Measurements from ENCODE around the gene CUEDC2. TPM values are rescaled to one million over a fixed set of nuclear protein-coding genes. Genes with fewer than 3 reads are reported as not detected.

Gene CUEDC2
- total and polyA plus RNA-seq, 10 of the 15 experiments (the other 5 are each of a cell fraction or from before 2014, with no cell fraction given), result 20.4 to 121 (median 75.0) TPM

DNA sequence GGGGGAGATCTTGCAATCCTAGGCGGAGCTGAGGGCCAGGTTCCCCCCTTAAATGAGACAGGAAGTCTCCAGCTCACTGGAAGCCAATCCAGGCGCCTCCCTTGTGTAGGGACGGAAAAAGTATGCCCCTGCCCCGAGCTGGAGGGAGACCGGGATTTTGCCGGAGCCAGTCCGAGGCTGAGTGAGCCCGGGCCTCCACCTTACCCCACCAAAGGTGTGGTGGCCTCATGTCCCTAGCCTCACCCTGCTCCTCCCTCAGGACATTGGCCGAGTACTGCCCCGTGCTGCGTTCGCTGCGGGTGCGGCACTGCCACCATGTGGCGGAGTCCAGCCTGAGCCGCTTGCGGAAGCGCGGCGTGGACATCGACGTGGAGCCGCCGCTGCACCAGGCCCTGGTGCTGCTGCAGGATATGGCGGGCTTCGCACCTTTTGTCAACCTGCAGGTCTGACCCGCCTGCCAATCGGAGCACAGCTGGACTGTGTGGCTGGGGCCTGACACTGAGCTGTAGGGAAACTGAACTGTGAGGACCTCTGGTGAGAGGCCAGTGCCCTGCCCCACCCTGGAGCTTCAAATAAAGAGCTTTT, 9.7 kb downstream of the CUEDC2 start (continued):
- TF ChIP-seq, protein P1, sequence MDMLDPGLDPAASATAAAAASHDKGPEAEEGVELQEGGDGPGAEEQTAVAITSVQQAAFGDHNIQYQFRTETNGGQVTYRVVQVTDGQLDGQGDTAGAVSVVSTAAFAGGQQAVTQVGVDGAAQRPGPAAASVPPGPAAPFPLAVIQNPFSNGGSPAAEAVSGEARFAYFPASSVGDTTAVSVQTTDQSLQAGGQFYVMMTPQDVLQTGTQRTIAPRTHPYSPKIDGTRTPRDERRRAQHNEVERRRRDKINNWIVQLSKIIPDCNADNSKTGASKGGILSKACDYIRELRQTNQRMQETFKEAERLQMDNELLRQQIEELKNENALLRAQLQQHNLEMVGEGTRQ (IDR thresholded peaks at IDR 0.05; ENCODE audit: borderline replicate concordance, low read depth, low read length), result no peak
- TF ChIP-seq SMC3 (IDR thresholded peaks at IDR 0.05; ENCODE audit: borderline replicate concordance, low read length) (peak; percentile 58), LARP7 (IDR thresholded peaks at IDR 0.05) (no peak), RB1 (IDR thresholded peaks at IDR 0.05; ENCODE audit: borderline replicate concordance) (no peak), SMARCA5 (IDR thresholded peaks at IDR 0.05) (peak; percentile 69; the same call in 1 of the 2 replicates), FOS (IDR thresholded peaks at IDR 0.05; ENCODE audit: borderline replicate concordance, extremely low read depth, insufficient read length) (no peak), ZNF274 (IDR thresholded peaks at IDR 0.05; ENCODE audit: insufficient read depth, insufficient read length) (no peak), EP300 (IDR thresholded peaks at IDR 0.05; ENCODE audit: borderline replicate concordance in 1 of 2, control insufficient read depth in 1 of 2, low read depth in 2 of 2, low read length in 2 of 2) (no peak)
- TF ChIP-seq, protein P2, sequence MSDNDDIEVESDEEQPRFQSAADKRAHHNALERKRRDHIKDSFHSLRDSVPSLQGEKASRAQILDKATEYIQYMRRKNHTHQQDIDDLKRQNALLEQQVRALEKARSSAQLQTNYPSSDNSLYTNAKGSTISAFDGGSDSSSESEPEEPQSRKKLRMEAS (IDR thresholded peaks at IDR 0.05; ENCODE audit: low read depth, low read length), result peak; percentile 56; the same call in 1 of the 2 replicates
- TF ChIP-seq, protein P3, sequence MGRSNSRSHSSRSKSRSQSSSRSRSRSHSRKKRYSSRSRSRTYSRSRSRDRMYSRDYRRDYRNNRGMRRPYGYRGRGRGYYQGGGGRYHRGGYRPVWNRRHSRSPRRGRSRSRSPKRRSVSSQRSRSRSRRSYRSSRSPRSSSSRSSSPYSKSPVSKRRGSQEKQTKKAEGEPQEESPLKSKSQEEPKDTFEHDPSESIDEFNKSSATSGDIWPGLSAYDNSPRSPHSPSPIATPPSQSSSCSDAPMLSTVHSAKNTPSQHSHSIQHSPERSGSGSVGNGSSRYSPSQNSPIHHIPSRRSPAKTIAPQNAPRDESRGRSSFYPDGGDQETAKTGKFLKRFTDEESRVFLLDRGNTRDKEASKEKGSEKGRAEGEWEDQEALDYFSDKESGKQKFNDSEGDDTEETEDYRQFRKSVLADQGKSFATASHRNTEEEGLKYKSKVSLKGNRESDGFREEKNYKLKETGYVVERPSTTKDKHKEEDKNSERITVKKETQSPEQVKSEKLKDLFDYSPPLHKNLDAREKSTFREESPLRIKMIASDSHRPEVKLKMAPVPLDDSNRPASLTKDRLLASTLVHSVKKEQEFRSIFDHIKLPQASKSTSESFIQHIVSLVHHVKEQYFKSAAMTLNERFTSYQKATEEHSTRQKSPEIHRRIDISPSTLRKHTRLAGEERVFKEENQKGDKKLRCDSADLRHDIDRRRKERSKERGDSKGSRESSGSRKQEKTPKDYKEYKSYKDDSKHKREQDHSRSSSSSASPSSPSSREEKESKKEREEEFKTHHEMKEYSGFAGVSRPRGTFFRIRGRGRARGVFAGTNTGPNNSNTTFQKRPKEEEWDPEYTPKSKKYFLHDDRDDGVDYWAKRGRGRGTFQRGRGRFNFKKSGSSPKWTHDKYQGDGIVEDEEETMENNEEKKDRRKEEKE (IDR thresholded peaks at IDR 0.05), result no peak
- TF ChIP-seq, protein P4, sequence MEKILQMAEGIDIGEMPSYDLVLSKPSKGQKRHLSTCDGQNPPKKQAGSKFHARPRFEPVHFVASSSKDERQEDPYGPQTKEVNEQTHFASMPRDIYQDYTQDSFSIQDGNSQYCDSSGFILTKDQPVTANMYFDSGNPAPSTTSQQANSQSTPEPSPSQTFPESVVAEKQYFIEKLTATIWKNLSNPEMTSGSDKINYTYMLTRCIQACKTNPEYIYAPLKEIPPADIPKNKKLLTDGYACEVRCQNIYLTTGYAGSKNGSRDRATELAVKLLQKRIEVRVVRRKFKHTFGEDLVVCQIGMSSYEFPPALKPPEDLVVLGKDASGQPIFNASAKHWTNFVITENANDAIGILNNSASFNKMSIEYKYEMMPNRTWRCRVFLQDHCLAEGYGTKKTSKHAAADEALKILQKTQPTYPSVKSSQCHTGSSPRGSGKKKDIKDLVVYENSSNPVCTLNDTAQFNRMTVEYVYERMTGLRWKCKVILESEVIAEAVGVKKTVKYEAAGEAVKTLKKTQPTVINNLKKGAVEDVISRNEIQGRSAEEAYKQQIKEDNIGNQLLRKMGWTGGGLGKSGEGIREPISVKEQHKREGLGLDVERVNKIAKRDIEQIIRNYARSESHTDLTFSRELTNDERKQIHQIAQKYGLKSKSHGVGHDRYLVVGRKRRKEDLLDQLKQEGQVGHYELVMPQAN (conservative IDR thresholded peaks at IDR 0.05), result no peak
- TF ChIP-seq, protein P5, sequence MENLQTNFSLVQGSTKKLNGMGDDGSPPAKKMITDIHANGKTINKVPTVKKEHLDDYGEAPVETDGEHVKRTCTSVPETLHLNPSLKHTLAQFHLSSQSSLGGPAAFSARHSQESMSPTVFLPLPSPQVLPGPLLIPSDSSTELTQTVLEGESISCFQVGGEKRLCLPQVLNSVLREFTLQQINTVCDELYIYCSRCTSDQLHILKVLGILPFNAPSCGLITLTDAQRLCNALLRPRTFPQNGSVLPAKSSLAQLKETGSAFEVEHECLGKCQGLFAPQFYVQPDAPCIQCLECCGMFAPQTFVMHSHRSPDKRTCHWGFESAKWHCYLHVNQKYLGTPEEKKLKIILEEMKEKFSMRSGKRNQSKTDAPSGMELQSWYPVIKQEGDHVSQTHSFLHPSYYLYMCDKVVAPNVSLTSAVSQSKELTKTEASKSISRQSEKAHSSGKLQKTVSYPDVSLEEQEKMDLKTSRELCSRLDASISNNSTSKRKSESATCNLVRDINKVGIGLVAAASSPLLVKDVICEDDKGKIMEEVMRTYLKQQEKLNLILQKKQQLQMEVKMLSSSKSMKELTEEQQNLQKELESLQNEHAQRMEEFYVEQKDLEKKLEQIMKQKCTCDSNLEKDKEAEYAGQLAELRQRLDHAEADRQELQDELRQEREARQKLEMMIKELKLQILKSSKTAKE (IDR thresholded peaks at IDR 0.05; ENCODE audit: low read depth, poor library complexity, severe bottlenecking), result no peak
- TF ChIP-seq, protein P6, sequence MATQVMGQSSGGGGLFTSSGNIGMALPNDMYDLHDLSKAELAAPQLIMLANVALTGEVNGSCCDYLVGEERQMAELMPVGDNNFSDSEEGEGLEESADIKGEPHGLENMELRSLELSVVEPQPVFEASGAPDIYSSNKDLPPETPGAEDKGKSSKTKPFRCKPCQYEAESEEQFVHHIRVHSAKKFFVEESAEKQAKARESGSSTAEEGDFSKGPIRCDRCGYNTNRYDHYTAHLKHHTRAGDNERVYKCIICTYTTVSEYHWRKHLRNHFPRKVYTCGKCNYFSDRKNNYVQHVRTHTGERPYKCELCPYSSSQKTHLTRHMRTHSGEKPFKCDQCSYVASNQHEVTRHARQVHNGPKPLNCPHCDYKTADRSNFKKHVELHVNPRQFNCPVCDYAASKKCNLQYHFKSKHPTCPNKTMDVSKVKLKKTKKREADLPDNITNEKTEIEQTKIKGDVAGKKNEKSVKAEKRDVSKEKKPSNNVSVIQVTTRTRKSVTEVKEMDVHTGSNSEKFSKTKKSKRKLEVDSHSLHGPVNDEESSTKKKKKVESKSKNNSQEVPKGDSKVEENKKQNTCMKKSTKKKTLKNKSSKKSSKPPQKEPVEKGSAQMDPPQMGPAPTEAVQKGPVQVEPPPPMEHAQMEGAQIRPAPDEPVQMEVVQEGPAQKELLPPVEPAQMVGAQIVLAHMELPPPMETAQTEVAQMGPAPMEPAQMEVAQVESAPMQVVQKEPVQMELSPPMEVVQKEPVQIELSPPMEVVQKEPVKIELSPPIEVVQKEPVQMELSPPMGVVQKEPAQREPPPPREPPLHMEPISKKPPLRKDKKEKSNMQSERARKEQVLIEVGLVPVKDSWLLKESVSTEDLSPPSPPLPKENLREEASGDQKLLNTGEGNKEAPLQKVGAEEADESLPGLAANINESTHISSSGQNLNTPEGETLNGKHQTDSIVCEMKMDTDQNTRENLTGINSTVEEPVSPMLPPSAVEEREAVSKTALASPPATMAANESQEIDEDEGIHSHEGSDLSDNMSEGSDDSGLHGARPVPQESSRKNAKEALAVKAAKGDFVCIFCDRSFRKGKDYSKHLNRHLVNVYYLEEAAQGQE (IDR thresholded peaks at IDR 0.05; ENCODE audit: low read depth, low read length), result no peak
- TF ChIP-seq, protein P7, sequence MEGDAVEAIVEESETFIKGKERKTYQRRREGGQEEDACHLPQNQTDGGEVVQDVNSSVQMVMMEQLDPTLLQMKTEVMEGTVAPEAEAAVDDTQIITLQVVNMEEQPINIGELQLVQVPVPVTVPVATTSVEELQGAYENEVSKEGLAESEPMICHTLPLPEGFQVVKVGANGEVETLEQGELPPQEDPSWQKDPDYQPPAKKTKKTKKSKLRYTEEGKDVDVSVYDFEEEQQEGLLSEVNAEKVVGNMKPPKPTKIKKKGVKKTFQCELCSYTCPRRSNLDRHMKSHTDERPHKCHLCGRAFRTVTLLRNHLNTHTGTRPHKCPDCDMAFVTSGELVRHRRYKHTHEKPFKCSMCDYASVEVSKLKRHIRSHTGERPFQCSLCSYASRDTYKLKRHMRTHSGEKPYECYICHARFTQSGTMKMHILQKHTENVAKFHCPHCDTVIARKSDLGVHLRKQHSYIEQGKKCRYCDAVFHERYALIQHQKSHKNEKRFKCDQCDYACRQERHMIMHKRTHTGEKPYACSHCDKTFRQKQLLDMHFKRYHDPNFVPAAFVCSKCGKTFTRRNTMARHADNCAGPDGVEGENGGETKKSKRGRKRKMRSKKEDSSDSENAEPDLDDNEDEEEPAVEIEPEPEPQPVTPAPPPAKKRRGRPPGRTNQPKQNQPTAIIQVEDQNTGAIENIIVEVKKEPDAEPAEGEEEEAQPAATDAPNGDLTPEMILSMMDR (IDR thresholded peaks at IDR 0.05 in 2 of 3, conservative IDR thresholded peaks at IDR 0.05 in 1 of 3; ENCODE audit: control insufficient read depth in 2 of 3, extremely low read depth in 1 of 3, insufficient read depth in 1 of 3, low read depth in 3 of 3, low read length in 3 of 3), result peak; percentile 72 to 83 (median 75)
